MM.1S (cell line): ENCODE measurements around the gene PRKAG2.

Experiments
- DNase-seq: peaks from one replicate; pipeline ENCODE4 v3.0.0-alpha.2; 2015
- H2AFZ ChIP-seq: fragments of 300-600 bp; sonication (generic); 2 replicates; pipeline ENCODE4 v1.6.0; 2016; ENCODE audit warnings: antibody characterized with exemption, low read length
- H3F3A ChIP-seq: fragments of 300-600 bp; sonication (generic); 2 replicates; pipeline ENCODE4 v1.6.1; 2016; ENCODE audit warnings: mild to moderate bottlenecking, antibody characterized with exemption, low read length, moderate library complexity, mixed read lengths; ENCODE audit not compliant: insufficient read depth
- H3K27ac ChIP-seq: fragments of 300-600 bp; sonication (generic); 2 replicates; pipeline ENCODE4 v1.5.1; 2016; ENCODE audit warnings: mild to moderate bottlenecking, low read length
- H3K27me3 ChIP-seq: fragments of 300-600 bp; sonication (generic); replicated peaks from 2 replicates; pipeline ENCODE4 v1.6.0; 2016; ENCODE audit warnings: low read length; ENCODE audit not compliant: insufficient read depth
- H3K36me3 ChIP-seq: fragments of 300-600 bp; sonication (generic); replicated peaks from 2 replicates; pipeline ENCODE4 v1.6.1; 2016; ENCODE audit warnings: mild to moderate bottlenecking, low read length, mixed read lengths; ENCODE audit not compliant: insufficient read depth
- H3K4me1 ChIP-seq: fragments of 300-600 bp; sonication (generic); 2 replicates; pipeline ENCODE4 v1.6.1; 2016; ENCODE audit warnings: low read length, mixed read lengths
- H3K4me2 ChIP-seq: fragments of 300-600 bp; sonication (generic); 2 replicates; pipeline ENCODE4 v1.6.0; 2016; ENCODE audit warnings: low read depth, low read length
- H3K4me3 ChIP-seq: fragments of 300-600 bp; sonication (generic); 2 replicates; pipeline ENCODE4 v1.5.1; 2016; ENCODE audit warnings: low read length, mixed read lengths
- H3K79me2 ChIP-seq: fragments of 300-600 bp; sonication (generic); 2 replicates; pipeline ENCODE4 v1.6.1; 2016; ENCODE audit warnings: mixed run types, low read length, mixed read lengths
- H3K9ac ChIP-seq: fragments of 300-600 bp; sonication (generic); 2 replicates; pipeline ENCODE4 v1.6.1; 2016; ENCODE audit warnings: low read length, mixed read lengths
- H3K9me2 ChIP-seq: fragments of 300-600 bp; sonication (generic); replicated peaks from 2 replicates; pipeline ENCODE4 v1.6.1; 2016; ENCODE audit warnings: mild to moderate bottlenecking, low read length, mixed read lengths; ENCODE audit not compliant: insufficient read depth
- H3K9me3 ChIP-seq: fragments of 300-600 bp; sonication (generic); replicated peaks from 2 replicates; pipeline ENCODE4 v1.6.1; 2016; ENCODE audit warnings: mild to moderate bottlenecking, low read length, mixed read lengths; ENCODE audit not compliant: insufficient read depth
- H4K20me1 ChIP-seq: fragments of 300-600 bp; sonication (generic); 2 replicates; pipeline ENCODE4 v1.6.1; 2016; ENCODE audit warnings: mild to moderate bottlenecking, low read length, moderate library complexity, mixed read lengths; ENCODE audit not compliant: insufficient read depth
- CTCF ChIP-seq: fragments of 300-600 bp; sonication (generic); IDR thresholded peaks from 2 replicates; pipeline ENCODE4 v1.5.1; 2016; ENCODE audit warnings: antibody characterized with exemption, low read length, mixed read lengths
- EZH2 ChIP-seq: fragments of 300-600 bp; sonication (generic); optimal IDR thresholded peaks from 2 replicates; pipeline ENCODE3; 2017; ENCODE audit warnings: low read depth, mild to moderate bottlenecking, antibody characterized with exemption, low read length, mixed read lengths
- EZH2phosphoT487 ChIP-seq: fragments of 300-600 bp; sonication (generic); IDR thresholded peaks from 2 replicates; pipeline ENCODE4 v1.6.1; 2018; ENCODE audit warnings: antibody characterized with exemption, low read length

The PRKAG2 gene

GRCh38 chr7:151722533-151722932 is 154.4 kb downstream of the PRKAG2 start:
- no peaks in the 10 kb centered on the region for H3K4me1 ChIP-seq
- H3K36me3 ChIP-seq = no peaks in the 10 kb centered on the region
- H3K4me3 ChIP-seq = no peak overlapping the region
- no peak overlapping the region for H3K9ac ChIP-seq
- H2AFZ ChIP-seq = no peak overlapping the region
- no peaks in the 10 kb centered on the region for H3F3A ChIP-seq
- no peaks in the 10 kb centered on the region for H4K20me1 ChIP-seq
- no peak overlapping the region for H3K4me2 ChIP-seq
- no peaks in the 10 kb centered on the region for H3K9me2 ChIP-seq
- no peaks in the 10 kb centered on the region for H3K79me2 ChIP-seq
- H3K9me3 ChIP-seq = no peaks in the 10 kb centered on the region
- no peak for TF ChIP-seq EZH2
- no peak for TF ChIP-seq CTCF
- no peak for TF ChIP-seq EZH2phosphoT487
- DNase-seq = no peak
- H3K27me3 ChIP-seq = peaks cover 77% of the 10 kb centered on the region
- H3K27ac ChIP-seq = no peak overlapping the region

- Histone ChIP-seq H3K9ac (no peak overlapping the region), H3K4me3 (no peak overlapping the region), H3K27ac (no peak overlapping the region), H3K4me1 (no peaks in the 10 kb centered on the region), H3F3A (no peaks in the 10 kb centered on the region), H3K79me2 (no peaks in the 10 kb centered on the region), H3K27me3 (peaks cover 81% of the 10 kb centered on the region), H3K36me3 (no peaks in the 10 kb centered on the region), H3K9me3 (no peaks in the 10 kb centered on the region), H3K9me2 (no peaks in the 10 kb centered on the region), H4K20me1 (no peaks in the 10 kb centered on the region), H3K4me2 (no peak overlapping the region), H2AFZ (no peak overlapping the region)
- TF ChIP-seq CTCF (no peak), EZH2 (no peak), EZH2phosphoT487 (no peak)
- no peak for DNase-seq
Measured at GRCh38 chr7:151721694-151722093, 155.2 kb downstream of the PRKAG2 start.

GRCh38 chr7:151721236-151721635 is 155.7 kb downstream of the PRKAG2 start:
- H3K4me3 ChIP-seq = no peak overlapping the region
- H3K4me1 ChIP-seq = no peaks in the 10 kb centered on the region
- H3K9ac ChIP-seq = no peak overlapping the region
- no peaks in the 10 kb centered on the region for H3K9me3 ChIP-seq
- no peak overlapping the region for H2AFZ ChIP-seq
- no peak overlapping the region for H3K4me2 ChIP-seq
- H3K27ac ChIP-seq = no peak overlapping the region
- no peaks in the 10 kb centered on the region for H3K79me2 ChIP-seq
- no peaks in the 10 kb centered on the region for H3F3A ChIP-seq
- no peaks in the 10 kb centered on the region for H3K36me3 ChIP-seq
- TF ChIP-seq EZH2phosphoT487 = no peak
- TF ChIP-seq EZH2 = no peak
- TF ChIP-seq CTCF = no peak
- H4K20me1 ChIP-seq = no peaks in the 10 kb centered on the region
- DNase-seq = no peak
- H3K27me3 ChIP-seq = peaks cover 86% of the 10 kb centered on the region
- no peaks in the 10 kb centered on the region for H3K9me2 ChIP-seq

GRCh38 chr7:151720280-151720679 is 156.6 kb downstream of the PRKAG2 start:
- no peaks in the 10 kb centered on the region for H3F3A ChIP-seq
- peaks cover 89% of the 10 kb centered on the region for H3K27me3 ChIP-seq
- H3K9me2 ChIP-seq = no peaks in the 10 kb centered on the region
- H4K20me1 ChIP-seq = no peaks in the 10 kb centered on the region
- no peak for DNase-seq
- H3K4me1 ChIP-seq = no peaks in the 10 kb centered on the region
- no peak overlapping the region for H3K9ac ChIP-seq
- H3K4me3 ChIP-seq = no peak overlapping the region
- H3K9me3 ChIP-seq = no peaks in the 10 kb centered on the region
- H3K36me3 ChIP-seq = no peaks in the 10 kb centered on the region
- TF ChIP-seq EZH2phosphoT487 (no peak), EZH2 (no peak), CTCF (no peak)
- no peak overlapping the region for H3K27ac ChIP-seq
- no peak overlapping the region for H2AFZ ChIP-seq
- H3K4me2 ChIP-seq = no peak overlapping the region
- no peaks in the 10 kb centered on the region for H3K79me2 ChIP-seq
